Measurements from ENCODE around the gene RDH13.
"Not testable (repeated sequence)": the region's sequence is repeated elsewhere in the genome, so short reads cannot be mapped to it uniquely, and the experiment has no call there.

DNA sequence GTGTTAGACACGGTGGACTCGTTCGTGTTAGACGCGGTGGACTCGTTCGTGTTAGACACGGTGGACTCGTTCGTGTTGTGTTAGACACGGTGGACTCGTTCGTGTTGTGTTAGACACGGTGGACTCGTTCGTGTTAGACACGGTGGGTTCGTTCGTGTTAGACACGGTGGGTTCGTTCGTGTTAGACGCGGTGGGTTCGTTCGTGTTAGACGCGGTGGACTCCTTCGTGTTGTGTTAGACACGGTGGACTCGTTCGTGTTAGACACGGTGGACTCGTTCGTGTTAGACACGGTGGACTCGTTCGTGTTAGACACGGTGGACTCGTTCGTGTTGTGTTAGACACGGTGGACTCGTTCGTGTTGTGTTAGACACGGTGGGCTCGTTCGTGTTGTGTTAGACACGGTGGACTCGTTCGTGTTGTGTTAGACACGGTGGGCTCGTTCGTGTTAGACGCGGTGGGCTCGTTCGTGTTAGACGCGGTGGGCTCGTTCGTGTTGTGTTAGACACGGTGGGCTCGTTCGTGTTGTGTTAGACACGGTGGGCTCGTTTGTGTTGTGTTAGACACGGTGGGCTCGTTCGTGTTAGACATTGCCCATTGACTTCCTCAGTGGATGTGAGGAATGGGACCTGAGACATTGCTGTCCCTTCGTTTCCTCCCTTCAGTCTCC is 29.8 kb downstream of the RDH13 start:
- TF ChIP-seq MYC (IDR thresholded peaks at IDR 0.05; ENCODE audit: borderline replicate concordance, low read length); CTCF (IDR thresholded peaks at IDR 0.05); RFX5 (IDR thresholded peaks at IDR 0.05); HDAC2 (IDR thresholded peaks at IDR 0.05); SMC3 (IDR thresholded peaks at IDR 0.05); JUNB (IDR thresholded peaks at IDR 0.05): not testable (repeated sequence)
